Heart right ventricle (tissue), 16 donors: ENCODE results near the gene SCGB2A2. TPM values are rescaled to one million over a fixed set of nuclear protein-coding genes. Genes with fewer than 3 reads are reported as not detected.

Experiments
- ATAC-seq, 8 donors: fragments of 200-7000 bp; cut with Tn5 transposase; one replicate each; pipeline ENCODE4 v1.9.1; 2020; ENCODE audit warnings: mild to moderate bottlenecking in 8 of 8, moderate library complexity in 8 of 8, moderate number of reproducible peaks in 1 of 8
- DNase-seq, 2 donors: peaks; one replicate each; pipeline ENCODE4 v3.0.0-alpha.2; 2020
- H3K27ac ChIP-seq, 10 donors: fragments of 200-600 bp; sonication (generic) in 2 of 10; one replicate each; pipeline versions ENCODE4 v1.5.0 to v1.8.0; 2020 to 2022; ENCODE audit warnings: mild to moderate bottlenecking in 3 of 10
- H3K27me3 ChIP-seq, 7 donors: fragments of 200-600 bp; one replicate each; pipeline ENCODE4 v1.8.0; 2021 to 2022; ENCODE audit warnings: mild to moderate bottlenecking in 2 of 7
- H3K36me3 ChIP-seq, 9 donors: fragments of 200-600 bp; sonication (generic) in 1 of 9; one replicate each; pipeline versions ENCODE4 v1.5.0 to v1.8.0; 2020 to 2022; ENCODE audit warnings: mild to moderate bottlenecking in 2 of 9
- H3K4me1 ChIP-seq, 9 donors: fragments of 200-600 bp; sonication (generic) in 1 of 9; one replicate each; pipeline versions ENCODE4 v1.5.0 to v1.8.0; 2020 to 2022; ENCODE audit warnings: mild to moderate bottlenecking in 4 of 9
- H3K4me3 ChIP-seq, 10 donors: fragments of 200-600 bp; sonication (generic) in 2 of 10; one replicate each; pipeline versions ENCODE4 v1.5.0 to v1.8.0; 2020 to 2022; ENCODE audit warnings: mild to moderate bottlenecking in 7 of 10, moderate library complexity in 2 of 10
- H3K9me3 ChIP-seq, 11 donors: fragments of 200-600 bp in 10 of 11; sonication (generic) in 2 of 11; one replicate each; pipeline versions ENCODE4 v1.5.0 to v1.8.0; 2013 to 2022; ENCODE audit warnings: mild to moderate bottlenecking in 2 of 11, control low read depth in 1 of 11, moderate library complexity in 1 of 11
- WGBS, 2 donors: extraction: QIAGEN DNeasy Blood & Tissue Kit; methylation state at CpG; one replicate each; pipeline ENCODE4 v1.1.7; 2013; ENCODE audit warnings: inconsistent platforms in 1 of 2; 5-methylcytosine and 5-hydroxymethylcytosine counted together
- intact Hi-C, 10 donors: fragments of 100-400 bp; cut with DNase I; formaldehyde crosslinking; loops; one replicate each; pipeline versions ENCODE4 v1.11.1 to v1.14.2; 2022
- polyA plus RNA-seq, 2 donors: library from polyadenylated mRNA; stranded (reverse); fragments of 200-250 nt; gene quantifications; one replicate each; pipeline ENCODE4 v1.2.3, GENCODE V29; 2013
- total RNA-seq, 10 donors: library from RNA; stranded (reverse); fragmentation: NEBNext Ultra II Directional in 3 of 10; extraction: Animal tissue kit (Norgen Biotek cat#: 25700) in 3 of 10; gene quantifications; one replicate each; pipeline versions ENCODE4 v1.2.1 to v1.2.4, GENCODE V29; 2021 to 2023
- TF ChIP-seq, protein P1 (sequence below), 9 donors: fragments of 200-600 bp; sonication (generic) in 2 of 9; IDR thresholded peaks; one replicate each; pipeline versions ENCODE4 v1.5.0 to v1.8.0; 2021 to 2022; ENCODE audit warnings: antibody characterized with exemption in 9 of 9, mild to moderate bottlenecking in 5 of 9, moderate library complexity in 1 of 9
- donor health status: Arrhythmogenic right ventricular cardiomyopathy.
- donor health status: ischemic (EF 13 %, LVEDD 7.1; RV severe dilation, severe dysfunction).
- donor health status: healthy with polysubstance abuse.
- donor health status: DM: no; HTN: yes; CAD: no.
- donor health status: DM: no; HTN: no; CAD: no.
- donor health status: ischemic (EF 25% LVEDD 6.9; RV normal size, moderate dysfunction).
- donor health status: ischemic (EF 25% LVEDD 5.7; RV mildly dilated, moderate dysfunction).
- donor health status: healthy.
- donor health status: DM: yes; HTN: yes; CAD: no.
- donor health status: Ischemic cardiomyopathy.
- donor health status: ischemic (EF 35%, LVEDD 5.7; RV mildly dilated, moderate dysfunction).
- donor health status: nonischemic (EF 11% LVEDD 7.7; RV severe dilation, severe dysfunction).
- donor health status: DM: yes; HTN: yes; CAD: no.
- donor health status: PGD.
- donor health status: ischemic (EF 29% LVEDD 5.4; RV normal size, mild dysfunction).
- donor health status: nonischemic (EF 23%, LVEDD 6.1; RV moderate dilation, normal function).

Gene SCGB2A2
- total and polyA plus RNA-seq, 12 donors = not detected

DNA sequence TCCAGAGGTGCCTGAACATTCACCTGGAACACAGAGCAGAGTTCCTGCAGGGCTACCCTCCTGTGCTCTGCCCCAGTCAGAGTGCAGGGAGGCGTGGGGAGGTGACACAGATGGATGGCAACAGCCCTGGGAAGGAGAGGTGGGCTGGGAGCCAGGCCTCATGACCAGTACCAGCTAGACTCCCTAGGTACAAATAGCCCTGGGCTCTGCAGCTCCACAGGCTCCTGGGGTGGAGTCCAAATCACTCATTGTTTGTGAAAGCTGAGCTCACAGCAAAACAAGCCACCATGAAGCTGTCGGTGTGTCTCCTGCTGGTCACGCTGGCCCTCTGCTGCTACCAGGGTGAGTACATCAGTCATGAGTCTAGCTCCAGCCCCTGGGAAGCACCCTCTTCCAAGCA, 27.9 kb upstream of the SCGB2A2 start, which contains the start of gene SCGB1D2:
SCGB1D2 (plus strand) TSS at position 219 of the 400 bp plus-strand sequence; CDS start at position 288, 69 bp downstream.
- H3K27ac ChIP-seq = no peak within 1 kb of the TSS
- TF ChIP-seq, protein P1, sequence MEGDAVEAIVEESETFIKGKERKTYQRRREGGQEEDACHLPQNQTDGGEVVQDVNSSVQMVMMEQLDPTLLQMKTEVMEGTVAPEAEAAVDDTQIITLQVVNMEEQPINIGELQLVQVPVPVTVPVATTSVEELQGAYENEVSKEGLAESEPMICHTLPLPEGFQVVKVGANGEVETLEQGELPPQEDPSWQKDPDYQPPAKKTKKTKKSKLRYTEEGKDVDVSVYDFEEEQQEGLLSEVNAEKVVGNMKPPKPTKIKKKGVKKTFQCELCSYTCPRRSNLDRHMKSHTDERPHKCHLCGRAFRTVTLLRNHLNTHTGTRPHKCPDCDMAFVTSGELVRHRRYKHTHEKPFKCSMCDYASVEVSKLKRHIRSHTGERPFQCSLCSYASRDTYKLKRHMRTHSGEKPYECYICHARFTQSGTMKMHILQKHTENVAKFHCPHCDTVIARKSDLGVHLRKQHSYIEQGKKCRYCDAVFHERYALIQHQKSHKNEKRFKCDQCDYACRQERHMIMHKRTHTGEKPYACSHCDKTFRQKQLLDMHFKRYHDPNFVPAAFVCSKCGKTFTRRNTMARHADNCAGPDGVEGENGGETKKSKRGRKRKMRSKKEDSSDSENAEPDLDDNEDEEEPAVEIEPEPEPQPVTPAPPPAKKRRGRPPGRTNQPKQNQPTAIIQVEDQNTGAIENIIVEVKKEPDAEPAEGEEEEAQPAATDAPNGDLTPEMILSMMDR (IDR thresholded peaks at IDR 0.05) = no peak
- DNase-seq (peak; percentile 51 to 57), ATAC-seq (peak; percentile 52 to 97 (median 92))
- intact Hi-C loops = no loop called here
- peaks cover 0 to 16% (median 7%) of the 10 kb centered on the region in 7 donors for H3K27me3 ChIP-seq
- H3K4me3 ChIP-seq = no peak within 1 kb of the TSS
- no peaks in the 10 kb centered on the region for H3K36me3 ChIP-seq
- H3K9me3 ChIP-seq = no peaks in the 10 kb centered on the region
- H3K4me1 ChIP-seq = no peaks in the 10 kb centered on the region
- 12 to 20% methylated on average over 3 of the region's 3 CpGs for WGBS, 2 donors

DNA sequence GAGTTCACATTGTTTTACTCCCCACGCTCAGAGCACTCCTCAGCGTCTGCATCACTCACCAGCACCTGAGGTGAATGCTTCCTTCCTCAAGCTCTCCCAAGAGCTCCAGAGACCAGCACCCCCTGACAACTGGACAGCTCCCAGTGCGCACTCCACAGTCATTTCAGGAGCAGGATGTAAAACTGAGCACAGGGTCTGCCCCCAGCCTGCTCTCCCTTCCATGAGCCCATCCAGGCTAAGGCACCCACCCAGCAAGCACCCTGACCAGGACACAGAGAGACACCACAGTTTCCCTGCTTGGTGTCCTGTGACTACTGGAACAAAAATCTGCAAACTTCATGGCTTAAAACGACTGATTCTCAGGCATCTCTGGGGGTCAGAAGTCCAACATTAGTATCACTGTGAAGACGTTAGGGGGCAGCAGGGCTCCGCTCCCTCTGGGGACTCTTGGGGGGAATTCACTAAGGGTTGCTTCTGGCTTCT, 24.6 kb upstream of the SCGB2A2 start:
- H3K27me3 ChIP-seq = peaks cover 0 to 5% (median 0%) of the 10 kb centered on the region in 7 donors
- TF ChIP-seq, protein P1 (IDR thresholded peaks at IDR 0.05) = peak in 1 of 9 donors; percentile 15
- peak in 5 of 8 donors; percentile 28 to 59 (median 47) for ATAC-seq

DNA sequence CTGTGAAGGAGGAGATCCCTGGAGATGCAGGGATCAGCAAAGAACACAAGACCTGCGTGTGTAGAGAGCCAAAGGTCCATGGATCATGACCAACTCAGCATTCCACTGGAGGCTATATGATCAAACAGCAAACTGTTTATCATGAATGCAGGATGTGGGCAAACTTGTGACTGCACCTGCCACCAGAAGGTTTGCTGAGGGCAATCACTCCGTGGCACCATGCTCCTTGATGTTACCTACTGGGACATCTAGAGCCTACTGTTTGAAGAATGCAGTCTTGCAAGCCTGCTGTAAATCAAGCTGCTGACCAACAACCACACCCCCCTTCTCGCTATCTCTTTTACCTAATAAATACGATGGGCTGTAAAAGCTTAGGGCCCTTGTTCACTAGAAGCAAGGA, 18.3 kb upstream of the SCGB2A2 start:
- H3K4me3 ChIP-seq = no peak overlapping the region
- H3K36me3 ChIP-seq = no peaks in the 10 kb centered on the region
- intact Hi-C loops = no loop called here
- H3K27me3 ChIP-seq = peaks cover 0 to 9% (median 0%) of the 10 kb centered on the region in 7 donors
- H3K4me1 ChIP-seq = no peaks in the 10 kb centered on the region
- peaks cover 0 to 48% (median 23%) of the 10 kb centered on the region in 11 donors for H3K9me3 ChIP-seq
- TF ChIP-seq, protein P1 (IDR thresholded peaks at IDR 0.05) = no peak
- 56% methylated on average over 4 of the region's 4 CpGs for WGBS, 2 donors
- DNase-seq (no peak), ATAC-seq (no peak)
- no peak overlapping the region for H3K27ac ChIP-seq

More for the DNA sequence above, 24.6 kb upstream of the SCGB2A2 start:
- H3K36me3 ChIP-seq = no peaks in the 10 kb centered on the region
- no peaks in the 10 kb centered on the region for H3K4me1 ChIP-seq
- H3K9me3 ChIP-seq = peaks cover 0 to 8% (median 0%) of the 10 kb centered on the region in 11 donors
- WGBS, 2 donors = 15 to 19% methylated on average over 6 of the region's 6 CpGs
- intact Hi-C loops = no loop called here
- no peak for DNase-seq
- no peak overlapping the region for H3K4me3 ChIP-seq
- H3K27ac ChIP-seq = no peak overlapping the region

DNA sequence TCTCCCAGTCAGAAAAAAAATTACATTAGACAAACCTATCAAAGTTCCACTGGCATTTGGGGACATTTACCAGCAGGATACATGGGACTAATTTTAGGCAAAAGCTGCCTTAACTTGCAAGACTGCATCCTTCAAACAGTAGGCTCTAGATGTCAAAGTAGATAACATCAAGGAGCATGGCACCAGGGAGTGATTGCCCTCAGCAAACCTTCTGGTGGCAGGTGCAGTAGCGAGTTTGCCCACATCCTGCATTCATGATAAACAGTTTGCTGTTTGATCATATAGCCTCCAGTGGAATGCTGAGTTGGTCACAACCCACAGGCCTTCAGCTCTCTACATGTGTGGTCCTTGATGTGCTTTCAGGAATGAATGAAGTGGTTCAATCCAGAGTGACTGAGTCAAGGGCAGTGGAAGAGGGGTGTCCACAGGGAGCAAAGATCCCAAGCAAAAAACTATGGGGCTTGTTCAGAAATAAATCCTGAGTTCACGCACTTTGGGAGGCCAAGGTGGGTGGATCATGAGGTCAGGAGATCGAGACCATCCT, 15.9 kb upstream of the SCGB2A2 start:
- ATAC-seq (no peak), DNase-seq (no peak)
- Histone ChIP-seq H3K36me3 (no peaks in the 10 kb centered on the region), H3K27ac (no peak overlapping the region), H3K4me1 (no peaks in the 10 kb centered on the region), H3K9me3 (peaks cover 0 to 48% (median 23%) of the 10 kb centered on the region in 11 donors), H3K4me3 (no peak overlapping the region), H3K27me3 (peaks cover 0 to 9% (median 4%) of the 10 kb centered on the region in 7 donors)
- WGBS, 2 donors = 67 to 70% methylated on average over 3 of the region's 3 CpGs
- intact Hi-C loops = no loop called here
- TF ChIP-seq, protein P1 (IDR thresholded peaks at IDR 0.05) = no peak
